PC-9 (cell line): Measurements from ENCODE around the gene NUBP2. TPM values are rescaled to one million over a fixed set of nuclear protein-coding genes. Genes with fewer than 3 reads are reported as not detected.

Experiments used
- BruUV-seq: library from RNA; stranded (reverse); fragments of 400-500 nt; replicated peaks from 2 replicates; lab custom pipeline; 2021; lab: Mats Ljungman, UMichigan
- CTCF ChIA-PET: fragments of 300-600 bp; sonication (Branson Sonifier 250); formaldehyde crosslinking; loops from one replicate; lab custom pipeline; 2022; ENCODE audit warnings: antibody characterized with exemption; lab: Charles Lee
- POLR2A ChIA-PET: fragments of 300-600 bp; sonication (Branson Sonifier 250); formaldehyde crosslinking; loops from one replicate; lab custom pipeline; 2022; ENCODE audit warnings: antibody characterized with exemption; ENCODE audit not compliant: unreplicated experiment; lab: Charles Lee
- DNase-seq, 2 experiments: peaks; one replicate each; pipeline versions ENCODE4 v3.0.0 to v3.0.0-alpha.2; 2015 to 2022; ENCODE audit warnings: mixed read lengths in 1 of 2
- H2AFZ ChIP-seq: fragments of 200-600 bp; sonication (generic); 2 replicates; pipeline ENCODE4 v1.8.1; 2017; ENCODE audit warnings: antibody characterized with exemption
- H3F3A ChIP-seq: fragments of 200-600 bp; sonication (generic); 2 replicates; pipeline ENCODE4 v1.8.1; 2017; ENCODE audit warnings: antibody characterized with exemption, mild to moderate bottlenecking, low read depth; ENCODE audit not compliant: insufficient read depth
- H3K27ac ChIP-seq: fragments of 200-600 bp; sonication (generic); 2 replicates; pipeline ENCODE4 v1.6.1; 2016; ENCODE audit warnings: mixed run types
- H3K27me3 ChIP-seq: fragments of 200-600 bp; sonication (generic); 2 replicates; pipeline ENCODE4 v1.6.1; 2016; ENCODE audit warnings: low read depth, mixed run types; ENCODE audit not compliant: insufficient read depth
- H3K36me3 ChIP-seq: fragments of 200-600 bp; sonication (generic); 2 replicates; pipeline ENCODE4 v1.6.1; 2016; ENCODE audit warnings: low read depth, mixed run types
- H3K4me1 ChIP-seq: fragments of 200-600 bp; sonication (generic); replicated peaks from 2 replicates; pipeline ENCODE4 v1.6.1; 2016; ENCODE audit warnings: mixed run types; ENCODE audit not compliant: insufficient read depth
- H3K4me2 ChIP-seq: fragments of 200-600 bp; sonication (generic); 2 replicates; pipeline ENCODE4 v1.6.1; 2017; ENCODE audit warnings: mixed run types
- H3K4me3 ChIP-seq: fragments of 200-600 bp; sonication (generic); 2 replicates; pipeline ENCODE4 v1.6.1; 2016; ENCODE audit warnings: mixed run types
- H3K79me2 ChIP-seq: fragments of 200-600 bp; sonication (generic); 2 replicates; pipeline ENCODE4 v1.6.1; 2017; ENCODE audit warnings: low read depth, mixed run types
- H3K9me2 ChIP-seq: fragments of 200-600 bp; sonication (generic); 2 replicates; pipeline ENCODE4 v1.8.1; 2017; ENCODE audit warnings: mild to moderate bottlenecking; ENCODE audit not compliant: insufficient read depth
- H3K9me3 ChIP-seq: fragments of 200-600 bp; sonication (generic); 2 replicates; pipeline ENCODE4 v1.8.1; 2016; ENCODE audit warnings: low read depth; ENCODE audit not compliant: insufficient read depth
- H4K20me1 ChIP-seq: fragments of 200-600 bp; sonication (generic); 2 replicates; pipeline ENCODE4 v1.8.1; 2017; ENCODE audit not compliant: insufficient read depth
- CTCF ChIP-seq: fragments of 200-600 bp; sonication (generic); conservative IDR thresholded peaks from 2 replicates; pipeline ENCODE4 v1.6.1; 2017; ENCODE audit warnings: mixed run types, antibody characterized with exemption, mild to moderate bottlenecking, moderate library complexity
- EZH2 ChIP-seq: fragments of 200-600 bp; sonication (generic); IDR thresholded peaks from 2 replicates; pipeline ENCODE4 v1.8.0; 2017; ENCODE audit warnings: antibody characterized with exemption, low read depth
- intact Hi-C: fragments of 100-400 bp; cut with micrococcal nuclease; formaldehyde crosslinking; loops from one replicate; pipeline ENCODE4 v1.10.0; 2022; ENCODE audit not compliant: unreplicated experiment
- total RNA-seq: library from RNA; stranded (reverse); gene quantifications from 2 replicates; pipeline ENCODE4 v1.2.3, GENCODE V29; 2021

NUBP2 gene
- total RNA-seq, 1 experiment from 2014 or later = 80.0 TPM

GRCh38 chr16:1778200-1779179, 4.3 kb upstream of the NUBP2 start:
- DNase-seq = no peak
- no TSS peak for BruUV-seq
- CTCF ChIA-PET = interaction anchor here (0.5 kb wide), 1 partner anchor 151 kb away, joined by 4 read pairs; no protein-coding TSS in a partner anchor
- peaks cover 18% of the 10 kb centered on the region for H3K4me1 ChIP-seq
- no peak overlapping the region for H3K27ac ChIP-seq
- peaks cover 47% of the 10 kb centered on the region for H3K79me2 ChIP-seq
- no peak for TF ChIP-seq EZH2
- no peak for TF ChIP-seq CTCF
- no peaks in the 10 kb centered on the region for H3K27me3 ChIP-seq
- 0 out of 2 replicates have a peak, but pooled peaks cover 8% of the 10 kb centered on the region for H3K36me3 ChIP-seq
- peaks cover 49% of the 10 kb centered on the region for H4K20me1 ChIP-seq
- H3K4me3 ChIP-seq = no peak overlapping the region
- intact Hi-C loops = no loop called here
- H3K9me3 ChIP-seq = no peaks in the 10 kb centered on the region
- no peak overlapping the region for H3K4me2 ChIP-seq
- peaks cover 41% of the 10 kb centered on the region for H3F3A ChIP-seq
- H3K9me2 ChIP-seq = no peaks in the 10 kb centered on the region
- no peak overlapping the region for H2AFZ ChIP-seq
- POLR2A ChIA-PET = interaction anchor here (0.6 kb wide), 1 partner anchor 481 kb away, joined by 5 read pairs; no protein-coding TSS in a partner anchor

- Histone ChIP-seq H4K20me1 (peaks cover 48% of the 10 kb centered on the region), H3F3A (peaks cover 33% of the 10 kb centered on the region), H2AFZ (no peak overlapping the region), H3K9me2 (no peaks in the 10 kb centered on the region), H3K36me3 (0 out of 2 replicates have a peak, but pooled peaks cover 8% of the 10 kb centered on the region), H3K9me3 (no peaks in the 10 kb centered on the region), H3K4me1 (peaks cover 24% of the 10 kb centered on the region), H3K27me3 (no peaks in the 10 kb centered on the region), H3K27ac (no peak overlapping the region), H3K79me2 (peaks cover 48% of the 10 kb centered on the region), H3K4me2 (no peak overlapping the region), H3K4me3 (no peak overlapping the region)
- BruUV-seq = no TSS peak
- POLR2A ChIA-PET = no interaction called here
- CTCF ChIA-PET = no interaction called here
- DNase-seq = no peak
- intact Hi-C loops = no loop called here
- no peak for TF ChIP-seq CTCF
- TF ChIP-seq EZH2 = no peak
Measured at GRCh38 chr16:1779234-1779701, 3.5 kb upstream of the NUBP2 start.
